HEK293 (cell line): ENCODE results near the gene HGF.

Source experiments
- CTCF ChIA-PET: fragments of 350-600 bp; formaldehyde crosslinking; extraction: SDS; loops from one replicate; lab custom pipeline; 2021; ENCODE audit warnings: antibody characterized with exemption; lab: Yijun Ruan, JAX
- POLR2A ChIA-PET: fragments of 300-600 bp; formaldehyde crosslinking; extraction: SDS; loops from one replicate; lab custom pipeline; 2020; ENCODE audit warnings: antibody characterized with exemption, inconsistent platforms; lab: Yijun Ruan, JAX
- H3K27ac ChIP-seq: fragments of 200-500 bp; sonication (Bioruptor generic); 2 replicates; pipeline ENCODE4 v1.5.1; 2014; ENCODE audit warnings: low read depth, low read length, control low read depth, inconsistent platforms; ENCODE audit errors: extremely low read depth
- H3K36me3 ChIP-seq, 2 experiments: fragments of 200-500 bp in 1 of 2; sonication (Bioruptor generic) in 1 of 2; 1 replicate in 1 of 2; 2 replicates in 1 of 2; pipeline ENCODE4 v1.5.1; 2014 to 2017; ENCODE audit warnings: inconsistent platforms in 2 of 2, low read length in 2 of 2; ENCODE audit not compliant: control insufficient read depth in 2 of 2, insufficient read depth in 1 of 2
- H3K4me1 ChIP-seq: fragments of 200-500 bp; sonication (Bioruptor generic); 2 replicates; pipeline ENCODE4 v1.5.1; 2014; ENCODE audit warnings: mild to moderate bottlenecking, low read length, inconsistent platforms; ENCODE audit not compliant: control insufficient read depth, insufficient read depth
- H3K4me3 ChIP-seq: 2 replicates; pipeline ENCODE4 v1.5.1; 2011; ENCODE audit warnings: low read depth, mild to moderate bottlenecking, control low read depth, low read length, moderate library complexity
- H3K9me3 ChIP-seq: fragments of 200-500 bp; sonication (Bioruptor generic); 2 replicates; pipeline ENCODE4 v1.5.1; 2014; ENCODE audit warnings: low read depth, low read length, inconsistent platforms; ENCODE audit not compliant: control insufficient read depth, insufficient read depth
- GFI1B ChIP-seq: fragments of 450-650 bp; formaldehyde crosslinking; IDR thresholded peaks from 2 replicates; pipeline ENCODE4 v1.5.1; 2016; ENCODE audit warnings: missing biosample characterization, missing genetic modification characterization
- GLIS1 ChIP-seq: fragments of 450-650 bp; formaldehyde crosslinking; IDR thresholded peaks from 2 replicates; pipeline ENCODE4 v1.5.1; 2016; ENCODE audit warnings: missing biosample characterization, missing genetic modification characterization
- KLF1 ChIP-seq: fragments of 450-650 bp; formaldehyde crosslinking; IDR thresholded peaks from 2 replicates; pipeline ENCODE4 v1.5.1; 2016; ENCODE audit warnings: missing biosample characterization, missing genetic modification characterization
- KLF16 ChIP-seq: fragments of 450-650 bp; formaldehyde crosslinking; IDR thresholded peaks from 2 replicates; pipeline ENCODE4 v1.5.1; 2017; ENCODE audit warnings: missing biosample characterization, missing genetic modification characterization
- KLF7 ChIP-seq: fragments of 450-650 bp; formaldehyde crosslinking; IDR thresholded peaks from 2 replicates; pipeline ENCODE4 v1.5.1; 2016; ENCODE audit warnings: missing biosample characterization, missing genetic modification characterization, borderline replicate concordance
- OSR2 ChIP-seq: fragments of 450-650 bp; formaldehyde crosslinking; IDR thresholded peaks from 2 replicates; pipeline ENCODE4 v1.5.1; 2016; ENCODE audit warnings: missing biosample characterization, missing genetic modification characterization
- REST ChIP-seq: fragments of 450-650 bp; formaldehyde crosslinking; IDR thresholded peaks from 2 replicates; pipeline ENCODE4 v1.5.1; 2016; ENCODE audit warnings: missing biosample characterization, missing genetic modification characterization
- WT1 ChIP-seq: fragments of 450-650 bp; formaldehyde crosslinking; IDR thresholded peaks from 2 replicates; pipeline ENCODE4 v1.5.1; 2016; ENCODE audit warnings: missing biosample characterization, missing genetic modification characterization
- ZBTB11 ChIP-seq: fragments of 450-650 bp; formaldehyde crosslinking; conservative IDR thresholded peaks from 2 replicates; pipeline ENCODE4 v1.5.1; 2016; ENCODE audit warnings: low read depth, missing biosample characterization, missing genetic modification characterization
- ZNF148 ChIP-seq: fragments of 450-650 bp; formaldehyde crosslinking; IDR thresholded peaks from 2 replicates; pipeline ENCODE4 v1.5.0; 2017; ENCODE audit warnings: missing biosample characterization, missing genetic modification characterization, borderline replicate concordance
- ZNF16 ChIP-seq: fragments of 450-650 bp; formaldehyde crosslinking; IDR thresholded peaks from 2 replicates; pipeline ENCODE4 v1.5.1; 2016; ENCODE audit warnings: low read depth, missing biosample characterization, missing genetic modification characterization
- ZNF202 ChIP-seq: fragments of 450-650 bp; formaldehyde crosslinking; IDR thresholded peaks from 2 replicates; pipeline ENCODE4 v1.5.1; 2016; ENCODE audit warnings: missing biosample characterization, missing genetic modification characterization, borderline replicate concordance
- ZNF600 ChIP-seq: fragments of 450-650 bp; formaldehyde crosslinking; IDR thresholded peaks from 2 replicates; pipeline ENCODE4 v1.5.1; 2016; ENCODE audit warnings: missing biosample characterization, missing genetic modification characterization
- ZNF660 ChIP-seq: fragments of 450-650 bp; IDR thresholded peaks from 2 replicates; pipeline ENCODE4 v1.5.1; 2018; ENCODE audit warnings: missing biosample characterization, mild to moderate bottlenecking, missing genetic modification characterization
- ZNF692 ChIP-seq: fragments of 450-650 bp; formaldehyde crosslinking; IDR thresholded peaks from 2 replicates; pipeline ENCODE4 v1.5.1; 2016; ENCODE audit warnings: missing biosample characterization, missing genetic modification characterization
- ZNF791 ChIP-seq: fragments of 450-650 bp; formaldehyde crosslinking; IDR thresholded peaks from 2 replicates; pipeline ENCODE4 v1.5.1; 2016; ENCODE audit warnings: missing biosample characterization, missing genetic modification characterization
- ZSCAN16 ChIP-seq: fragments of 450-650 bp; formaldehyde crosslinking; IDR thresholded peaks from 2 replicates; pipeline ENCODE4 v1.5.1; 2016; ENCODE audit warnings: missing biosample characterization, missing genetic modification characterization
- ZSCAN4 ChIP-seq: fragments of 450-650 bp; formaldehyde crosslinking; IDR thresholded peaks from 2 replicates; pipeline ENCODE4 v1.5.1; 2017; ENCODE audit warnings: missing biosample characterization, missing genetic modification characterization

HGF gene

GRCh38 chr7:81775560-81775959 lies 5.7 kb upstream of the HGF start:
- Histone ChIP-seq H3K4me1 (no peaks in the 10 kb centered on the region), H3K9me3 (no peaks in the 10 kb centered on the region), H3K4me3 (no peak overlapping the region), H3K36me3 (no peaks in the 10 kb centered on the region), H3K27ac (no peak overlapping the region)
- CTCF ChIA-PET, result no interaction called here
- no peak for TF ChIP-seq GLIS1 (tag by site-specific recombination)
- no peak for TF ChIP-seq ZNF148 (tag by site-specific recombination)
- TF ChIP-seq KLF16 (tag by site-specific recombination), result no peak
- no peak for TF ChIP-seq ZNF600 (tag by site-specific recombination)
- no peak for TF ChIP-seq WT1 (tag by site-specific recombination)
- TF ChIP-seq ZNF16 (tag by site-specific recombination), result no peak
- no peak for TF ChIP-seq GFI1B
- TF ChIP-seq ZSCAN4 (tag by site-specific recombination), result no peak
- no peak for TF ChIP-seq ZNF791 (tag by site-specific recombination)
- TF ChIP-seq ZNF692 (tag by site-specific recombination), result no peak
- TF ChIP-seq OSR2 (tag by site-specific recombination), result no peak
- TF ChIP-seq KLF7 (tag by site-specific recombination), result no peak
- no peak for TF ChIP-seq REST
- no peak for TF ChIP-seq ZSCAN16 (tag by site-specific recombination)
- no peak for TF ChIP-seq ZNF202 (tag by site-specific recombination)
- no peak for TF ChIP-seq KLF1 (tag by site-specific recombination)
- no peak for TF ChIP-seq ZBTB11 (tag by site-specific recombination)
- TF ChIP-seq ZNF660 (tag by site-specific recombination), result no peak
- POLR2A ChIA-PET, result no interaction called here
